GM23338 (cell line): ENCODE data around the gene ZDHHC13. TPM values are rescaled to one million over a fixed set of nuclear protein-coding genes. Genes with fewer than 3 reads are reported as not detected.
"Not testable (repeated sequence)": the region's sequence is repeated elsewhere in the genome, so short reads cannot be mapped to it uniquely, and the experiment has no call there.

Source experiments
- ATAC-seq: fragments of 200-7000 bp; cut with Tn5 transposase; 3 replicates; pipeline ENCODE4 v1.9.1; 2020
- DNase-seq: peaks from one replicate; pipeline ENCODE4 v3.0.0-alpha.2; 2015; ENCODE audit warnings: low spot score
- H2AFZ ChIP-seq: fragments of 200-600 bp; sonication (generic); 2 replicates; pipeline ENCODE4 v1.8.0; 2016; ENCODE audit warnings: antibody characterized with exemption, mild to moderate bottlenecking, moderate library complexity
- H3F3A ChIP-seq: fragments of 200-600 bp; sonication (generic); replicated peaks from 2 replicates; pipeline ENCODE4 v1.8.0; 2017; ENCODE audit warnings: antibody characterized with exemption, mixed run types, low read depth
- H3K27ac ChIP-seq: fragments of 200-600 bp; sonication (generic); 2 replicates; pipeline ENCODE4 v1.6.1; 2016; ENCODE audit warnings: low read depth
- H3K27me3 ChIP-seq: fragments of 200-600 bp; sonication (generic); 2 replicates; pipeline ENCODE4 v1.8.0; 2016; ENCODE audit warnings: mild to moderate bottlenecking, mixed run types, moderate library complexity; ENCODE audit not compliant: insufficient read depth
- H3K36me3 ChIP-seq: fragments of 200-600 bp; sonication (generic); 2 replicates; pipeline ENCODE4 v1.8.0; 2016; ENCODE audit warnings: mild to moderate bottlenecking; ENCODE audit not compliant: insufficient read depth
- H3K4me1 ChIP-seq: fragments of 200-600 bp; sonication (generic); 2 replicates; pipeline ENCODE4 v1.8.0; 2016; ENCODE audit warnings: mild to moderate bottlenecking, moderate library complexity; ENCODE audit not compliant: insufficient read depth
- H3K4me2 ChIP-seq: fragments of 200-600 bp; sonication (generic); 2 replicates; pipeline ENCODE4 v1.7.1; 2017; ENCODE audit warnings: mixed run types
- H3K4me3 ChIP-seq: fragments of 200-600 bp; sonication (generic); 2 replicates; pipeline ENCODE4 v1.6.1; 2016; ENCODE audit warnings: mixed run types
- H3K79me2 ChIP-seq: fragments of 200-600 bp; sonication (generic); replicated peaks from 2 replicates; pipeline ENCODE4 v1.8.0; 2017; ENCODE audit warnings: mild to moderate bottlenecking; ENCODE audit not compliant: insufficient read depth
- H3K9me2 ChIP-seq: fragments of 200-600 bp; sonication (generic); 2 replicates; pipeline ENCODE4 v1.8.0; 2017; ENCODE audit not compliant: insufficient read depth
- H4K20me1 ChIP-seq: fragments of 200-600 bp; sonication (generic); replicated peaks from 2 replicates; pipeline ENCODE4 v1.8.0; 2017; ENCODE audit warnings: mild to moderate bottlenecking; ENCODE audit not compliant: insufficient read depth
- H3K27ac Mint-ChIP-seq: 2 replicates; pipeline ENCODE4 v1.8.0; 2020; ENCODE audit warnings: inconsistent platforms, mild to moderate bottlenecking, moderate library complexity, mixed read lengths
- H3K27me3 Mint-ChIP-seq: 3 replicates; pipeline ENCODE4 v1.8.0; 2022; ENCODE audit warnings: low read depth, mild to moderate bottlenecking, moderate library complexity, mixed read lengths, inconsistent platforms; ENCODE audit not compliant: insufficient read depth, poor library complexity
- H3K36me3 Mint-ChIP-seq: 3 replicates; pipeline ENCODE4 v1.8.0; 2021; ENCODE audit warnings: low read depth, mild to moderate bottlenecking, inconsistent platforms, moderate library complexity, mixed read lengths
- H3K4me1 Mint-ChIP-seq: 3 replicates; pipeline ENCODE4 v1.8.0; 2020; ENCODE audit warnings: mild to moderate bottlenecking, inconsistent platforms, mixed read lengths
- H3K4me3 Mint-ChIP-seq: 3 replicates; pipeline ENCODE4 v1.8.0; 2021; ENCODE audit warnings: moderate library complexity, mild to moderate bottlenecking, inconsistent platforms, mixed read lengths
- H3K9me3 Mint-ChIP-seq: 3 replicates; pipeline ENCODE4 v1.8.0; 2020; ENCODE audit warnings: moderate library complexity, mild to moderate bottlenecking, inconsistent platforms, mixed read lengths
- CREB1 ChIP-seq: fragments of 250-450 bp; sonication (Bioruptor Pico); IDR thresholded peaks from 2 replicates; pipeline ENCODE4 v1.5.0; 2020; ENCODE audit warnings: low read depth, mild to moderate bottlenecking, moderate library complexity
- EZH2 ChIP-seq: fragments of 200-600 bp; sonication (generic); IDR thresholded peaks from one replicate; pipeline ENCODE4 v1.8.0; 2017; ENCODE audit warnings: antibody characterized with exemption, mild to moderate bottlenecking, low read depth; ENCODE audit not compliant: unreplicated experiment
- EZH2phosphoT487 ChIP-seq: fragments of 200-600 bp; sonication (generic); IDR thresholded peaks from one replicate; pipeline ENCODE4 v1.8.1; 2018; ENCODE audit warnings: antibody characterized with exemption; ENCODE audit not compliant: unreplicated experiment
- NANOG ChIP-seq: IDR thresholded peaks from 2 replicates; pipeline ENCODE4 v1.6.1; 2016; ENCODE audit warnings: antibody characterized with exemption, borderline replicate concordance
- POLR2AphosphoS5 ChIP-seq: IDR thresholded peaks from 2 replicates; pipeline ENCODE4 v1.6.1; 2016; ENCODE audit warnings: antibody characterized with exemption, low read depth
- STAT1 ChIP-seq: IDR thresholded peaks from one replicate; pipeline ENCODE4 v1.6.1; 2016; ENCODE audit warnings: antibody characterized with exemption; ENCODE audit not compliant: unreplicated experiment
- ZNF114 ChIP-seq: fragments of 250-450 bp; sonication (Bioruptor Pico); IDR thresholded peaks from 2 replicates; pipeline ENCODE4 v1.5.0; 2020; ENCODE audit warnings: mild to moderate bottlenecking, moderate library complexity
- ZNF331 ChIP-seq: fragments of 250-450 bp; sonication (Bioruptor Pico); IDR thresholded peaks from 2 replicates; pipeline ENCODE4 v1.5.0; 2020; ENCODE audit warnings: low read depth, mild to moderate bottlenecking, moderate library complexity
- ZNF462 ChIP-seq: fragments of 250-450 bp; sonication (Bioruptor Pico); IDR thresholded peaks from 2 replicates; pipeline ENCODE4 v1.5.0; 2020; ENCODE audit warnings: mild to moderate bottlenecking, moderate library complexity
- polyA plus RNA-seq: library from polyadenylated mRNA; unstranded; fragments of >200 nt; fragmentation: Nextera tagmentation; extraction: Ambion mirVana; gene quantifications from 2 replicates; pipeline ENCODE4 v1.2.1, GENCODE V29; 2016
- total RNA-seq: library from RNA; depleted of rRNA; stranded (reverse); fragments of >200 nt; shearing (Covaris generic); gene quantifications from 2 replicates; pipeline ENCODE4 v1.2.3, GENCODE V29; 2014
- TF ChIP-seq, protein P1 (sequence below): IDR thresholded peaks from 2 replicates; pipeline ENCODE4 v1.6.1; 2016; ENCODE audit warnings: antibody characterized with exemption

ZDHHC13 gene
- total and polyA plus RNA-seq, 2 experiments from 2014 or later, result 21.0 to 27.7 TPM

GRCh38 chr11:19136884-19137283, 19.9 kb downstream of the ZDHHC13 start:
- Mint-ChIP-seq H3K36me3 (peaks cover 42% of the 10 kb centered on the region), H3K9me3 (peaks cover 55% of the 10 kb centered on the region)
- H3K27me3 Mint-ChIP-seq, H4K20me1 ChIP-seq, H3K4me2 ChIP-seq, ATAC-seq, H2AFZ ChIP-seq, H3K4me3 ChIP-seq, H3F3A ChIP-seq, H3K4me1 ChIP-seq, H3K4me3 Mint-ChIP-seq, DNase-seq, H3K27ac ChIP-seq, H3K27me3 ChIP-seq, H3K27ac Mint-ChIP-seq, H3K9me2 ChIP-seq, H3K4me1 Mint-ChIP-seq: not testable (repeated sequence)
- H3K36me3 ChIP-seq, result peaks cover 14% of the 10 kb centered on the region
- H3K79me2 ChIP-seq, result peaks cover 22% of the 10 kb centered on the region

DNA sequence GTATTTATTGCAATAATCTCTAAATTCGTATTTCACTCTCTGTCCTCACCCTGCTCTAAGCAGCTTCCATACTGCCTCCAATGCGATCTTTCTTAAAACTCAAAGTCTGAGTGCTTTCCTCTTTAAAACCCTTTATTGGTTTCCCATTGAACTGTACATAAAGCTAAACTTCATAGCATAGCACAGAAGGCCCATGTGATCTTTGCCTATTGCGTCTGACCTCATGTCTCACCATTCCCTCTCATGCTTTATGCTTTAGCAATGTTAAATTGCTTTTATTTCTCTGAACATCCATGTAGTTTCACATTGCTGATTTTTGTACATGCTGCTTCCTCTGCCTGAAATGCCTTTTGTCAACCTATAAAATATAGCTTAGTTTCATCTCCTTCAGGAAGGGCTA, 28.4 kb downstream of the ZDHHC13 start:
- Histone ChIP-seq H3K4me1 (no peaks in the 10 kb centered on the region), H2AFZ (no peak overlapping the region), H3K27ac (no peak overlapping the region), H3K36me3 (peaks cover 22% of the 10 kb centered on the region; the same call in 1 of the 2 replicates), H3K9me2 (no peaks in the 10 kb centered on the region), H3F3A (no peaks in the 10 kb centered on the region), H3K27me3 (no peaks in the 10 kb centered on the region), H3K4me3 (no peak overlapping the region), H4K20me1 (no peaks in the 10 kb centered on the region), H3K4me2 (no peak overlapping the region), H3K79me2 (no peaks in the 10 kb centered on the region)
- ATAC-seq (no peak), DNase-seq (no peak)
- Mint-ChIP-seq H3K4me3 (no peak overlapping the region), H3K36me3 (peaks cover 3% of the 10 kb centered on the region; the same call in 2 of the 3 replicates), H3K27ac (no peak overlapping the region), H3K4me1 (no peaks in the 10 kb centered on the region), H3K9me3 (0 out of 3 replicates have a peak, but pooled peaks cover 2% of the 10 kb centered on the region), H3K27me3 (no peaks in the 10 kb centered on the region)
- TF ChIP-seq STAT1 (no peak), EZH2 (no peak), CREB1 (no peak), NANOG (no peak), ZNF331 (no peak), ZNF462 (no peak), ZNF114 (no peak), EZH2phosphoT487 (no peak), POLR2AphosphoS5 (no peak)
- TF ChIP-seq, protein P1, sequence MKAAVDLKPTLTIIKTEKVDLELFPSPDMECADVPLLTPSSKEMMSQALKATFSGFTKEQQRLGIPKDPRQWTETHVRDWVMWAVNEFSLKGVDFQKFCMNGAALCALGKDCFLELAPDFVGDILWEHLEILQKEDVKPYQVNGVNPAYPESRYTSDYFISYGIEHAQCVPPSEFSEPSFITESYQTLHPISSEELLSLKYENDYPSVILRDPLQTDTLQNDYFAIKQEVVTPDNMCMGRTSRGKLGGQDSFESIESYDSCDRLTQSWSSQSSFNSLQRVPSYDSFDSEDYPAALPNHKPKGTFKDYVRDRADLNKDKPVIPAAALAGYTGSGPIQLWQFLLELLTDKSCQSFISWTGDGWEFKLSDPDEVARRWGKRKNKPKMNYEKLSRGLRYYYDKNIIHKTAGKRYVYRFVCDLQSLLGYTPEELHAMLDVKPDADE, result no peak
